GM21528 (cell line): ENCODE measurements around the gene SCLT1.
"Not testable (repeated sequence)": the region's sequence is repeated elsewhere in the genome, so short reads cannot be mapped to it uniquely, and the experiment has no call there.

Experiments used
- ATAC-seq: cut with Tn5 transposase; IDR thresholded peaks from one replicate; pipeline ENCODE4 v1.9.1; 2021; ENCODE audit warnings: mild to moderate bottlenecking, moderate library complexity; ENCODE audit not compliant: unreplicated experiment, low FRiP score

Gene SCLT1

DNA sequence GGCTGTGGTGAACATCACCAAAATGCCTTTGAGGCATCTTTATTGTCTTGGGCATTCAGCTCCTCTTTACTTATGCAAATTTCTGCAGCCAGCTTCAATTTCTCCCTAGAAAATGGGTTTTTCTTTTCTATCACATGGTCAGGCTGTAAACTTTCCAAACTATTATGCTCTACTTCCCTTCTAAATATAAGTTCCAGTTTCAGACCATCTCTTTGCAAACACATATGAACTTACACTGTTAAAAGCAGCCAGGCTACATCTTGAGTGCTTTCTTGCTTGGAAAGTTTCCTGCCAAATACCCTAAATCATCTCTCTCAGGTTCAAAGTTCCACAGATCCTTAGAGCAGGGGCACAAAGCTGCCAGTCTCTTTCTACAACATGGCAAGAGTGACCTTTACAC lies 13.2 kb downstream of the SCLT1 start:
- no peak for ATAC-seq

- no peak for ATAC-seq
Observed at GRCh38 chr4:129077326-129077725, 16.0 kb downstream of the SCLT1 start.

- not testable (repeated sequence) for ATAC-seq
Observed at GRCh38 chr4:129069537-129069936, 23.8 kb downstream of the SCLT1 start.

- ATAC-seq, result no peak
Observed at GRCh38 chr4:129064717-129065116, 28.6 kb downstream of the SCLT1 start.

DNA sequence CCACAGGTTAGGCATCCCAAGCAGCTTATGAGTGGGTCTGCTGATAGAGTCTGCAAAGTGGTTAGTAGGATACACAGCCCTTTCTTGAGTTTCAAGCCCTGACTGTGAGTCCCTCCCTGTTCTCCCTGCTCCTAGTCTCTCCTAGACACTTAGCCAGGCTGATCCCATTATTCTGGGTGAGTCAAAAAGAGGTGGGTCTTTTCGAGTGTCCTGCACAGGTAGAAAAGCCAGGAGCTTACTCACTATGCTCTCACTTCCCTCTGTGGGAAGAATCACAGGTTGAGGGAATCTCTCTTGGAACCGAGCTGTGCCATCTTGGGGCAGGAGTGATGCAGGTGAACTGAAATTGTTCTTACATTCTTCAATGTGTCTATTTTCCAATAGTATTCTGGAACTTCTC lies 29.7 kb downstream of the SCLT1 start:
- ATAC-seq, result no peak

DNA sequence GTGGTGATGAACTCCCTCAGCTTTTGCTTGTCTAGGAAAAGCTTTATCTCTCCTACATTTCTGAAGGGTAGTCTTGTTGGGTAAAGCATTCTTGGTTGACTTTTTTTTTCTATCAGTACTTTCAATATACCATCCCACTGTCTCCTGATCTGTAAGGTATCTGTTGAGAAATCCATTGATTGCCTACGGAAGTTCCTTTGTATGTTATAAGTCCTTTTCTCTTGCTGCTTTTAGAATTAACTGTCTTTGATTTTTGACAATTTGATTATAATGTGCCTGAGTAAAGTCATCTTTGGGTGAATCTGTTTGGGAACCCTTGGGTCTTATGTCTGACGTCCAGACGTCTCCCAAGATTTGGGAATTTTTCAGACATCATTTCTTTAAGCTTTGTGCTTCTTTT lies 30.8 kb downstream of the SCLT1 start:
- no peak for ATAC-seq

DNA sequence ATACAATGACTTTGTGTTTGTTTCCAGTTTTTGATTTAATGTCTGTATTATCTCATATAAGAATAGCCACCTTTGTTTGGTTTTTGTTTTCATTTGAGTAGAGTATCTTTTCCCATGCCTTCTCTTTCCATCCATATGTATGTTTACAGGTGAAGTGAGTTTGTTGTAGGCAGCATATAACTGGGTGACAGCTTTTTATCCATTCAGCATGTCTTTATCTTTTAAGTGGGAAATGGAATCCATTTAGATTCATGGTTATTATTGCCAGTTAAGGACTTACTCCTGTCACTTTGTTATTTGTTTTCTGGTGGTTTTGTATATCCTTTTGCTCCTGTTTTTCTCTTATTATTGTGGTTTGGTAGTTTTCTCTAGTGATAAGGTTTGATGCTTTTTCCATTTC lies 34.3 kb downstream of the SCLT1 start:
- no peak for ATAC-seq

GRCh38 chr4:129046055-129046959 lies 47.0 kb downstream of the SCLT1 start:
- no peak for ATAC-seq

DNA sequence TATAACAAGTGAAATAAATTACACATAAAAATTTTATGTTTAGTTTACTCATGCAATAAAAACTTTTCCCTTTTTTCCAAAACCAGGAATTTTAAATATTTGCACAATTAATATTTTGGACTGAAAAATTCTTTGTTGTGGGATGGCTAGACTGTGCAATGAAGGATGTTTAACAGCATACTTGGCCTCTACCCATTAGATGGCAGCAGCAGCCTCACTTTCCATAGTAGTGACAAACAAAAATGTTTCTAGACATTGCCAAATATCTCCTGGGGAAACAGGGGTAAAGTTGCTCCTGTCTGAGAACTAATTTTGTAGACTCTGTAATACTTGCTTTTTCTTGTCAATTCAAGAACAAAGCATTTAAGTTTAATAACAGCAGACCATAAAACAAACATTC lies 49.8 kb downstream of the SCLT1 start:
- no peak for ATAC-seq

GRCh38 chr4:129040471-129040870 lies 52.9 kb downstream of the SCLT1 start:
- no peak for ATAC-seq

DNA sequence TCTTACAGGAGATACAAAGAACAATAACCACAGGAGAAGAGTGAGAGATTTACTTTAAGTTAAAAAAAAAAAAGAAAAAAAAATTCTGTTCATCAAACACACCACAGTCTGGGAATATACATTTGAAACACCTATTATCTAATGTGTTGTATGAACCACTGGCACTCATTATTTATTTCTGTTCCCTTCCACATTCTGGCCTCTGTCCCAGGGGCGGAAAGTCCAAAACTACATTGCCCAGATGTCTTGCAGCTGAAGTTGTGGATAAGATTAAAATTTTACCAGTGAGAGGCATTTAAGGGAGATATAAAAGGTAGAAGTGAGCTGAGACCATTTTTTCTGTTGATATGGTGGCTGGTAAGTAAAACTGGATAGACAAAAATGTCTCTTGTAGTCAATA lies 56.2 kb downstream of the SCLT1 start:
- ATAC-seq, result no peak

GRCh38 chr4:129014566-129015509 lies 78.5 kb downstream of the SCLT1 start:
- no peak for ATAC-seq

- ATAC-seq, result no peak
Observed at GRCh38 chr4:129008096-129008495, 85.2 kb downstream of the SCLT1 start.

- no peak for ATAC-seq
Observed at GRCh38 chr4:128986908-128987307, 106.4 kb downstream of the SCLT1 start.

DNA sequence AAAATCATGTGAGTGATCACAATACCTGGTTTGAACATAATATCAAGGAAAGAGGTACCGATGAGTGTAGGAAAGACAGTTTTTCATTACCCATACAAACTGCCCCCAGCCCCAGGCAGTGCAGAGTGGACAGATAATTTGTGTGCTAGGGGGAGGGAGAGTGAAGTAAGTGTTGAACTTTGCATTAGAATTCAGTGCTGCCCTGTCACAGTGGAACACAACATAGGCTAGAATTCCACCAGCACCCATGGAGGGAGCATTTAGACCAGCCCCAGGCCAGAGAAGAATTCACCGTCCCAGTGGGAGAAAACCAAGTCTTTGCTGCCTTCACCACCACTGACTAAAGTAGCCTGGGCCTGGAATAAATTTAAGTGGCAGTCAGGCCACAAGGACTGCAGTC lies 107.3 kb downstream of the SCLT1 start:
- ATAC-seq, result no peak

GRCh38 chr4:128983771-128984485 lies 109.4 kb downstream of the SCLT1 start:
- no peak for ATAC-seq

GRCh38 chr4:128981377-128981776 lies 112.0 kb downstream of the SCLT1 start:
- ATAC-seq, result no peak

DNA sequence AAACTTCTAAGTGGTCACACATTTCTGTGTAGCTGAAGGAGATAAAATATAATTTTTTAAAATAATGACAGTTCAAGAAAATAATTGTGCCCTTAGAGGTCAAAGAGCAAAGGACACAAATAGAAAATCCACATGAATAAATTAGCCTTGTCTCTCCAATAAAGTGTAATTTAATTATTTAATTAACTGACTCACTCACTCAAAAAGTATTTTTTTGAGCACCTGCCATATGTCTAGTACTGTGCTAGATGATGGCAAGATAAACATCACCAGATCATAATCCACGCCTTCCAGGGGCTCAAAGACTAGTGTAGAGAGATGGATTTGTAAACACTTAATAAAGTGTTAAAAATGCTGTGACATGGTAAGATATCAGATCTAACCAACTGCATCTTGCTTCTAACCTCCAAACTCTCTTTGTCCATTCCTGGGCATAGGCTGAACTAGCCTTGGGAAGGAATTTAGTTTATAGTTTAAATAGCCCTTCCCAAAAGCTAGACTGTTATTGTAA lies 112.5 kb downstream of the SCLT1 start:
- no peak for ATAC-seq

DNA sequence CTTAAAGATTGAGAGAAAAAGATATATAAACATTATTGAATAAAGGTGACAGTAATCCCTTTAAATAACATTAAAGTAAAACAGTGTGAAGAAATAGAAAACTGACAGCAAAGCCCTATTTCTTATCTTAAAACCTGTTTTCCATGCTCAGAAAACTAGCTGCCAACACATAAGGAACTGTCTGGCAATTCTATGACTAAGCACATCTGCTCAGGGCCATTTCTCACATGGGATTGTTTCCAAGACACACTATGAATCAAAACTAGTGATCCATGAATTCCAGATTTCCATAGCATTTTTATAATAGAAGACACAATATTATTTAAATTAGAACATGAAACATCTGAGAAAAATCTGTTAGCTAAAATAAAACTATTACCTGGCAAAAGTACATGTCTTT lies 113.4 kb downstream of the SCLT1 start:
- no peak for ATAC-seq

DNA sequence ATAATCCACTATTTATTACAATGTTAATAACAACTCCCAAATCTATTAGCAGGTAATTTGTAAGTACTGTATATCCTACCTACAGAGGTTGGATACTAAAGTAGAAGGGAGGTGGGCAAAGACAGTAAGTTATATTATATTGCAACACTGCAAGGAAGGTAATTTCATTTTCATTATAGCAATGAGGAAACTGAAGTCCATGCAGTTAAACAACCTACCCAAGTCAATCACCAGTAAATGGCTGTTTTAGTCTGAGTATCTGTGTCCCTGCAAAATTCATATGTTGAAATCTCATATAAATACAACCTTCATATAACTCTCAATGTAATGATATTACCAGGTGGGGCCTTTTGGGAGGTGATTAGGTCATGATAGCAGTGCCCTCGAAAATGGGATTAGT lies 114.4 kb downstream of the SCLT1 start:
- ATAC-seq, result no peak
